HG03064 (cell line): ENCODE measurements around the gene HEATR3.

Experiments used
- ATAC-seq: cut with Tn5 transposase; IDR thresholded peaks from one replicate; pipeline ENCODE4 v1.9.1; 2021; ENCODE audit warnings: low read depth; ENCODE audit not compliant: unreplicated experiment

HEATR3 gene

DNA sequence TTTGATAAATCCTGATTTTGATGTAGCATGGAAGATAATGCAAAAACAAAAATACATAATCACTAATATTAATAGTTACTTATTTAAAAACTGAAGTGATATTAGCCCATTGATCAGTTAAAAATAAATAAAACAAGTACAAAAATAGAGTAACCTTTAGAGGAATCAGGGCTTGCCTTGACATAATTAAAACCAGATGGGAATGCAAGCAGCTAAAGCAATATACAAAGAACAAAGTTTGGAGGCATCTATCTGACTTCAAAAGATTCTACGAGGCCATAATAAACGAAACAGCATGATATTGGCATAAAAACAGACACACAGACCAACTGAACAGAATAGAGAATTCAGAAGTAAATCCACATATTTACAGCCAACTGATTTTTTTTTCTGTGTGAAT is 15.0 kb upstream of the HEATR3 start:
- ATAC-seq = no peak

GRCh38 chr16:50056226-50056625 is 9.5 kb upstream of the HEATR3 start:
- no peak for ATAC-seq

- no peak for ATAC-seq
These were observed 7.5 kb upstream of the HEATR3 start for GRCh38 chr16:50058091-50058771.

DNA sequence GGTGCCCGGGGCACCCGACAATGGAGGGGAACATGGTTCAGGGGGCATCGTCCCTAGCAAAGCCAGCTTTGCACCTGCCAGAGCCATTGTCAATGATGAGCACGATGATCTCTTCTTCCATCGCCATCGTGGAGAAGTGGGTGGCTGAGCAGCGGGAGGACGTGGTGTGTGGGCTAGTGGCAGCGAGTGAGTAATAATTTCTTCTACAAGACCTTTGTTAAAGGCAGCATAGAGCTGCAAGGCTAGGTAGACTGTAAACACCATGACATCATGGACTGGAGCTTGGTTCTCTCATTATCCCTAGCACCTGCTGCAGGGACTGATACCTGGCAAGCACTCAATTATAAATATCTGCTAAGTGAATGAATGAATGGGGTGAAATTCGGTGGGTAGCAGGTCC is 6.7 kb upstream of the HEATR3 start:
- no peak for ATAC-seq

DNA sequence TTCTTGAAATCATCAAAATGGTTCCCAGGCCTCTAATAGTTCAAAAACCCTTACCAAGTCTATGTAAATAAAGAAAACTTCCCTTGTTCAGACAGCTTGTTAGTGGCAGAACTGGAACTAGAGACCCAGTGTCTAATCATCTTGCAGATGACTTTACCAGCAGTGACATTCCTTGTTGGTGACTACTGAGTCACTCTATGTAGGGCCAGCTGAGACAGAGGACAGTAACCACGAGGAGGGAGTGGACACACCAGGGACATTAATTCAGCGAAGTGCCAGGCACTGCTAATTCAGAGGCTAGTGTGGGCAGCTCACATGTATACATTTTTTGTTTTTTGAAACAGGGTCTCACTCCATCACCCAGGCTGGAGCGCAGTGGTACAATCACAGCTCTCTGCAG is 6.1 kb upstream of the HEATR3 start:
- ATAC-seq = no peak

DNA sequence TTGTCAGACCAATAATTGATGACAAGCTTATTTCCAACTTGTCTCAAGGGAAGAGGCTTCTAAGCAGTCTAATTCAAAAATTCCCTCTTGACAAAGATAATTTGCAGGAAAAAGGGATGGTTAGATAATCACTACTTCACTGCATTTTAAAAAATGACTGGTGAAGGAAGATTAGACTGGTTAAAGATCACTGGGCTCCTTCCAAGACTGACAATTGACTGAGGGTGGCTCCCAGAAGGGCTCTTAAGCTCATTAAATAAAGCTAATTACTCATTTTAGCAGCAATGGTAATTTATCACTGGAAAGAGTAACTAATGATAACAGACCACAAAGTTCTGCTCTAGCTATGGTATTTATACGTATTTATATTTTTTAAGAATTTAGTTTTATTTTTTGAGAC is 4.4 kb upstream of the HEATR3 start:
- no peak for ATAC-seq

DNA sequence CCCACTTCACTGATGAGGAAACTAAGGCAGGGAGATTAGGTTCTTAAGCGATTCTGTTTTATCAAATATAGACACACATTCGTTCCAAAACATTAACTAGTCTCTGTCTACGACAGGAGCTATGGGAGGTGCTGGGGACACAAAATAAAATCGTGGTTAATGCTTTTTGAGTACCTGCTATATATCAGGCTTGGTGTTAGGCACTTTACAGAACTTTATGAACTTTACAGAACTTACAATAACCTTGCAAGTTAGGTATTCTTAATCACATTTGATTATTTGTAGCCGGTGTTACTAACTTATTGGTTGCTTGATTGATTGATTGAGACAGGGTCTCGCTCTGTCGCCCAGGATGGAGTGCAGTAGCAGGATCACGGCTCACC is 538 bp upstream of the HEATR3 start:
- ATAC-seq = no peak

DNA sequence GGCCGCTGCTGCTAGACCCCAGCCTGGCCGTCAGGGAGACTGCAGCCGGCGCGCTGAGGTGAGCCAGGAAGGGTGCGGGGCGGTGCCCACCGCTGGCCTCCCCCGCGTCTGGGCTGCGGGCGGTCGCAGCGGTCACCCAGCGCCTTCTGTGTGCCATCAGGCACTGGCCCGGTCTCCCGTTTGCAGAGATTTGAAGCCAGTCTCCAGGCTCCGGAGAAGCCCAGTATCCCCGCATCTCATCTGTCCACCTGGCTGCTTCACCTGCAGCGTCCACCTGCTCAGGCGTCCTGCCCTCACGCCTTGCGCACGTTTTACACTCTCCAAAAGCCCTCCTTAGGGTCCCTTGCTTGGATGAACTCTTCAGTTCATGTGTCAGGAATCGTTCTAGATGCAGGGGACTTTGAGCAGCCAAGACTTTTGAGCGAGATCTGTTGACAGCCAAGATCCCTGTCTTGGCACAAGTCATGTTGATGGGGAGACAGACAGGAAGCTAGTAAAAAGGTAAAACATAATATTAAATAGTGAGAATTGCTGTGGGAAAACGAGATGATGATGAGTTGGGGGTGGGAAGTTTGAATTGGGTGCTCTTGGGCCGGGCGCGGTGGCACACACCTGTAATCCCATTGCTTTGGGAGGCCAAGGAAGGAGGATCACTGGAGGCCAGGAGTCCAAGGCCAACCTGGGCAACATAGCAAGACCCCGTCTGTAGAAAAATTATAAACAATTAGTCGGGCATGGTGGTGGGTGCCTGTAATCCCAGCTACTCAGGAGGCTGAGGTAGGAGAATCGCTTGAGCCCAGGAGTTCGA is 916 bp downstream of the HEATR3 start:
- ATAC-seq = no peak

- no peak for ATAC-seq
These were observed 1.6 kb downstream of the HEATR3 start for GRCh38 chr16:50067290-50067853.

GRCh38 chr16:50068550-50068949 is 2.8 kb downstream of the HEATR3 start:
- ATAC-seq = no peak

DNA sequence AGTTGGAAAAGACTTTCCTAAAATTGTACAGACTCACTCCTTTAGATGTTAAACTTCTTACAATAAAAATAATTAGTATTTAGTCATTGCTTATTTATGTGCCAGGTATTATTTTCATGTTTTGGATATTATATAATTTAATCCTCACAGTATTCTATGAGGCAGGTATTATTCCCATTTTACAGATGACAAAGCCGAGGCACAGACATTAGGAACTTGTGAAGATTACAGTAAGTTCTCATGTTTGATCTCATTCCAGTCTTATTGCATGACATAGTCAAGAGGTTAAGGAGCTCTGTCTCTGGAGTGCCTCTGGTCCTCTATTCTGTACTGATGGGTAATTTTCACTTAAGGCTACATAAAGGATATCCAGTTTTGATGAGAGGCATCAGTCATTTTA is 3.3 kb downstream of the HEATR3 start:
- ATAC-seq = no peak

DNA sequence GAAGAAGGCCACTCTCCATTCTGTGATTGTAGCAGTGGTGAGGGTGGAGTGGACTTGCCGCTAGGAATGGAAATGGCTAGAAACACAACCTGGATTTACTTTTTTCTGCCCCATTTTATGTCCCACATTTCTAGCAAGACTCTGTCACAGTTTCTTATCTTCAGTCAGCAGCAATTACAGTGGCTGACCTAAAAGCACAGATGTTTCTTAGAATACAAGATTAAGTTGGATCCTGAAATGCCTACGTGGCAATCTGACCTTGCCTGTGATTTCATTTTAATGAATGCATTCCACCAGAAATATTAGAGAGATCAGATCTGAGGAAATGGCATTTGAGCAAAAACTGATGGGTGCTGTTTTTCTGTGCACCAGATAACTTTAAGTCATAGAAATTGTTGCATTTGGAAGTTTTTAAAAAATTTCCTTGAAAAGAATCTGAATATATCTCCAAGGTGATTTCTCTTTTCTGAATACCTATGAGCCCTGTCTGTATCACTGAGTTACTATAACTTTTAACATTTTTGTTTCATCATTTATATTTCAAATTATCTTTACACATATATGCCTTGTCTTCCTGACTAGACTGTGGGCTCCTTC is 5.4 kb downstream of the HEATR3 start:
- no peak for ATAC-seq

DNA sequence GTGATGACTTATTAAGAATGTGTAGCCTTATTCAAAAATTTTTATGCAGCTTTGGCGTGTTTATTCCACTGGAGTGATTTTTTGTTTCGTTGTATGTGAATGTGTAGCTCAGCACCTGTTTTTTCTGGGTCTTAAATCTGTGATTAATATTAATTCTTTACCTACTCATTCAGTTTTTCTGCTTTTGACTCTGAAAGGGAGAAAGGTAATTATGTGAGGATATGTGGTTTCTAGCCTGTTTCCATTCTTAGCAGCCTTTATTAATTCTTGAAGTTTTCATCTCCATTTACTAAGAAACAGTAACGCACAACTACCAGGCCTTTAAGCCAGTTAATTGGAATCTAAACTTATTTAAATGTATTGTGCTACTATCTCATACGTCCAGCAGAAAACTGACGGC is 7.0 kb downstream of the HEATR3 start:
- ATAC-seq = no peak

GRCh38 chr16:50079397-50080140 is 13.8 kb downstream of the HEATR3 start:
- no peak for ATAC-seq

- ATAC-seq = no peak
These were observed 15.8 kb downstream of the HEATR3 start for GRCh38 chr16:50081428-50082018.

GRCh38 chr16:50083996-50084395 is 18.2 kb downstream of the HEATR3 start:
- ATAC-seq = no peak

DNA sequence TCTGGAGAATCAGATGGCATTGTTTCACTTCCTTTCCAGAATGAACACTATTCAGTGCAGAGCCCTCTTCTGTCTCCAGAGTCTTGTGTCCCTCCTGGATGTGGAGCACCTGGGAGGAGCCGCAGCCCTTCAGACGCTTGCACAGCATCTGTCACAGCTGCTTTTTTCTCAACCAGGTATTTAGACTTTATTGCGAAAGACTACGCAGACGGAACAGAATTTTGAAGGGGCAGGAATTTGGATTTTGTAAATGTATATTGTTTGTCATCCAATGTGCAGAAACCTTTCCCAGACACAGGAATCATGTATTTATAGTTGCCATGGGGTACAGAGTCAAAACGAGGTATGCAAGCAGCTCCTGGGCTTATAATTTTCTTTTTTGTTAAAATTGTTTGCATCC is 20.4 kb downstream of the HEATR3 start:
- no peak for ATAC-seq

- ATAC-seq = no peak
These were observed 22.5 kb downstream of the HEATR3 start for GRCh38 chr16:50088302-50088701.

DNA sequence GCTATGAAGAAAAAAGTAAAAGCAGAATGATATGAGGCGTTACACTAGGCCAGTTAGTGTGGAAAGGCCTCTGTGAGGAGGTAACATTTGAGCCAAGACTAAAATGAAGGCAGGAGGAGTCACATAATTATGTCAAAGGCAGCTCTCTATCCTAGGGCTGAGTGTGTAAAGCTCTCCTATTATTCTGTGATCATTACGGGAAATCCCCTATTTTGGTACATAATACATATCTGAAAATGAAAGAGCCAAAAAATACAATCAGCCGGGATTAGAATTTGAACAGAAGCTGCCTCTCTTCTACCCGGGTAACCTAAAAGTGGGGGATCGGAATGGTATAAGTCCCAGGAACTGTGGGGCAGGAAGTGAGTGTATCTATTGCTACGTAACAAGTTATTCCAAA is 27.1 kb downstream of the HEATR3 start:
- ATAC-seq = no peak
